Activated CD4-positive, CD25-positive, alpha-beta regulatory T cell treated with anti-CD3 and anti-CD28 coated beads, Interleukin-2, amount 50 U/mL, for 24 hours (primary cell): Measurements from ENCODE around the gene SP9.
A peak's percentile ranks its signal among the peaks of the same experiment; 100 is the strongest.
"Not testable (repeated sequence)": the region's sequence is repeated elsewhere in the genome, so short reads cannot be mapped to it uniquely, and the experiment has no call there.

ENCODE experiments used
- ATAC-seq, 2 donors: fragments of 150-1000 bp; cut with Tn5 transposase; one replicate each; pipeline ENCODE4 v1.10.0; 2021; ENCODE audit warnings: mild to moderate bottlenecking in 1 of 2, moderate library complexity in 1 of 2

Gene SP9

DNA sequence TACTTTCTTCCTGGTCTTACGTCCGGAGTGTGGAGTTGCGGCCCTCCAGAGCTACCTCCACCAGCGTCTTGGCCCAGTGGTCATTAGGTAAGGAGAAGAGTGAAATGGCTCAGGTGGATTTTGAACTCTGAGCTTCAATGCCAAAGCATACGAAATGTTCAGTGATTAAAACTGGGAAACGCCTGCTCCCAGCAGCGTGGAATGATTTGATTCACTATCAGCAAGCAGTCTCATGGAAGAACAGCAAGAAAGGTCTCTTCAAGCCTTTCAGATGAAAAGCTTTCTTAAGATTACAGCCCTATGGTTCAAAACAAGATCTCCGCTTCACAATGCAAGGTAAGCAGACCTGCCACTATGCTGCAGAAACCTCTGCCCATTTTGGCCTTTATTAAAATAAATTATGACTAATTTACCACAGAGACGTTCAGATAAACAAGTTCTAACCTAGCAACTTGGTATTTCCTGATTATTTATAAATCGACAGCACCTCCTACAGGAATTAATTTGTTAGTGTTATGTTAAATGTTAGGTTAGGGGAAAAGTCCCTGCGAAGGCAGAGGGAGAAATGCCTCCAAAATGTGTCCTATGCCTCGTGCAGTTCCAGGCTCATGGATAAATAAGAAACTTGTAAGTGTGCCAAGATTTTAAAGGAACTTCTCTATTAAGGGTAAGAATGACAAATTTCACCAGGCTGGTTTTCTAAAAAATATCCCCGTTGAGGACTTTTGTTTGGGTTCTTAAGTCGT is 10.1 kb downstream of the SP9 start:
- peak; percentile 39 to 46 for ATAC-seq

DNA sequence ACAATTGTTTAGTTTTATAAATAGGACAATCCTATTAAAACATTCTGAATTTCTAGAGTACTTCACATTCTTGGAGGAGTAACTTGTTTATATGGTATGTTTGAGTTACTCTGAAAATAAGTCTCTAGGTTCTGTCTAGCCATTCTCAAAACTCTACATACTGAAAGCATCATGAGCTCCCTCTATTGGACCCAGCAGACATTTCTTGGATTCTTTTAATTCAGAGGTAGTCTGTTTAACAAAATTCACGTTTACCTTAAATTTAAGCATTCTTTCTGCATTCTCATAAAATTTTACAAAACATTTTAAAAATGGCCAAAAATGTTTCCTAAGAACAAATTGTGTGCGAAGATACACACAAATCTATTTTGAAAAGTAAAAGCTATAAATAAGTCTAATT is 15.3 kb downstream of the SP9 start:
- no peak for ATAC-seq

DNA sequence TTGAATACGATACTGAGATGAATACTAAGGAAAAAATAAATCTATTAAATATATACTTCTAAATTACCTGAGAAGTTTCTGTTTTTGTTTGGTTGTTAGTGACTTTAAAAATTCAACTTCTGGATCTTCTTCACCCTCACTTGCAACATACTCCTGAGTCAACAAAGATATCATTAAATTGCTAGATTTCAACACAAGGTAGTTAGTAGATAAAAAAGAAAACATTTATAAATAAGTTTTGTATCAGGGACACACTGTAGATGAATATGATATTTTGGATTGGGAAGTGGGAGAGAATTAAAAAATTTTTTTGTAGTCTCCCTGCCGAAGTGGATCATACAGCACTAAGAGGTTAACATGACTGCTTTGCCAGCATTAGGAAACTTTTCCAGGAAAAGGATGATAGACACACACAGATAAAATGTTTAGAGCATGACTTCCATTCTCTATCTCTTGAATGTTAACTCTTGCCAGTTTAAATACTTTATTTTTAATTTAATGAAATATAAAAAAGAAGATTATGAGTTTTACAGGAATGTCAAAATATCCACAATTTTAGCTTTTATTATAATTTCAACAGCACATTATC is 15.9 kb downstream of the SP9 start:
- ATAC-seq = no peak

DNA sequence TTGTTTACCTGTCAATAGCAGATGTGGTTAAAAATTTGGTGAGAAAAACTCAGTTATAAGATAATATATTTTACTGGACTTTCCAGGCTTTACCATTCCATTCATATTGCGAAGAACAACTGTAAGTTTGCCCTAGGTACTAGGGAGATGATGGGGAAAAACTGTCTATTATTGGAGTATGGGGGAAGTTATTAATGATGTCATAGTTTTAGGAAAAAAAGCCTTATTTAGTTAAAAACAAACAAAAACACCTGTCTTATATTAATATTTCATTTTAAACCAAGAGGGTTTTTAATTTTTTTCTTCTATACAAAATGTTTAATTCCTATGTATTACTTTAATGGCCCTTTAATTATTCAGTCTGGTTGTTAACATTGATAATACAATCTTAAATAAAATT is 18.2 kb downstream of the SP9 start:
- no peak for ATAC-seq

DNA sequence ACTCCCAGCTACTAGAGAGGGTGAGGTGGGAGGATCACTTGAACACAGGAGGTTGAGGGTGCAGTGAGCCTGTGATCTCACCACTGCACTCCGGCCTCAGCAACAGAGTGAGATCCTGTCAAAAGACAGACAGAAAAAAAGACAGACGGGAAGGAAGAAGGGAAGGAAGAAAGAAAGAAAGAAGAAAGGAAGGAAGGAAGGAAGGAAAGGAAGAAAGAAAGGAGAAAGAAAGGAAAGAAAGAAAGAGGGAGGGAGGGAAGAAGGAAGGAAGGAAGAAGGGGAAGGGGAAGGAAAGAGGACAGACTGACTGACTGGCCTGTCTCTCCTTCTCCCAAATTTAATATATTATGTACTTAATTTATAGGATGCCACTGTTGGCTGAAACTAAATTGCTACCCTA is 21.6 kb downstream of the SP9 start:
- no peak for ATAC-seq

DNA sequence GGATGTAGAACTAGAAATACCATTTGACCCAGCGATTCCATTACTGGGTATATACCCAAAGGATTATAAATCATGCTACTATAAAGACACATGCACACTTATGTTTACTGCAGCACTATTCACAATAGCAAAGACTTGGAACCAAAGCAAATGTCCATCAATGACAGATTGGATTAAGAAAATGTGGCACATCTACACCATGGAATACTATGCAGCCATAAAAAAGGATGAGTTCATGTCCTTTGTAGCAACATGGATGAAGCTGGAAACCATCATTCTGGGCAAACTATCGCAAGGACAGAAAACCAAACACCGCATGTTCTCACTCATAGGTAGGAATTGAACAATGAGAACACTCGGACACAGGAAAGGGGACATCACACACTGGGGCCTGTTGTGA is 24.9 kb downstream of the SP9 start:
- ATAC-seq = not testable (repeated sequence)

DNA sequence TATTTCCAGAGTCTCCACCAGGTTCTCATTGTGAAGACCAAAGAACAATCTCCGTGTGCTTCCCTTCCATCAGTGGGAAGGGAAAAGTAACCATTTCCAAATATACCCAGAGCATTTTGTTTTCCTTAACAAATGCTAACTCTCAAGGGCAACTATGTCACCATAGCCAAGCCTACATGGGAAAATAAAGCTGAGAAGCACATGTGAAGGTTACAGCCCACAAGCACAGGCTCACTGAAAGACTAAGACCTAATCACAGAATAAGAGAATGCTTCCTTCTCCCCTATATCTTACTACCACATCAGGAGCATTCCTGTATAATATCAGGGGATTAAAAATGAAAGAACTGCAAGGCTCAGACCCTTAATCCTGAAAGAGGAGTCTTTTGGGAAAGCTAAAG is 28.2 kb downstream of the SP9 start:
- ATAC-seq = no peak

DNA sequence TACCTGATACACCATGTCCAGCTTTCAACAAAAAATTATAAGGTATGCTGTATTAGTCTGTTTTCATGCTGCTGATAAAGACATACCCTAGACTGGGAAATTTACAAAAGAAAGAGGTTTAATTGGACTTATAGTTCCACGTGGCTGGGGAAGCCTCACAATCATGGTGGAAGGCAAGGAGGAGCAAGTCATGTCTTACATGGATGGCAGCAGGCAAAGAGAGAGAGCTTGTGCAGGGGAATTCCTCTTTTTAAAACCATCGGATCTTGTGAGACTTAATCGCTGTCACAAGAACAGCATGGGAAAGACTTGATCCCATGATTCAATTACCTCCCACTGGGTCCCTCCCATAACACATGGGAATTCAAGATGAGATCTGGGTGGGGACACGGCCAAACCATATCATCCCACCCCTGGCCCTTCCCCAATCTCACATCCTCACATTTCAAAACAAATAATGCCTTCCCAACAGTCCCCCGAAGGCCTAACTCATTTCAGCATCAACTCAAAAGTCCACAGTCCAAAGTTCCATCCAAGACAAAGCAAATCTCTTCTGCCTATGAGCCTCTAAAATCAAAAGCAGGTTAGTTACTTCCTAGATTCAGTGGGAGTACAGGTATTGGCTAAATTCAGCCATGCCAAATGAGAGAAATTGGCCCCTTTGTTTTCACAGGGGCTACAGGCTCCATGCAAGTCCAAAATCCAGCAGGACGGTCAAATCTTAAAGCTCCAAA is 28.9 kb downstream of the SP9 start:
- not testable (repeated sequence) for ATAC-seq

DNA sequence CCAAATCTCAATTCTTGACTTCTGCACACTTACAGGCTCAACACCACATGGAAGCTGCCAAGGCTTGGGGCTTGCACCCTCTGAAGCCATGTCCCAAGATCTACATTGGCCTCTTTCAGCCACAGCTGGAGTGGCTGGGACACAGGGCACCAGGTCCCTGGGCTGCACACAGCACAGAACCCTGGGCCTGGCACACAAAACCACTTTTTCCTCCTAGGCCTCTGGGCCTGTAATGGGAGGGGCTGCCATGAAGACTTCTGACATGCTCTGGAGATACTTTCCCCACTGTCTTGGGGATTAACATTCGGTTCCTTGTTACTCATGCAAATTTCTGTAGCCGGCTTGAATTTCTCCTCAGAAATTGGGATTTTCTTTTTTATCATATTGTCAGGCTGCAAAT is 29.9 kb downstream of the SP9 start:
- no peak for ATAC-seq

DNA sequence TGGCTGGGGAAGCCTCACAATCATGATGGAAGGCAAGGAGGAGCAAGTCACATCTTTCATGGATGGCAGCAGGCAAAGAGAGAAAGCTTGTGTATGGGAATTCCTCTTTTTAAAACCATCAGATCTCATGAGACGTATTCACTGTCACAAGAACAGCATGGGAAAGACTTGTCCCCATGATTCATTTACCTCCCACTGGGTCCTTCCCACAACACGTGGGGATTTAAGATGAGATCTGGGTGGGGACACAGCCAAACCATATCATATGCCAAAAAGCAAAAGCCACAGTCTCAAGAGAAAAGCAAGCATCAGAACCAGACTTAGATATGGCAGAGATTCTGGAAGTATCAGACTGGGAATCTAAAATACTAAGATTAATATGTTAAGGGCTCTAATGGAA is 30.8 kb downstream of the SP9 start:
- no peak for ATAC-seq

DNA sequence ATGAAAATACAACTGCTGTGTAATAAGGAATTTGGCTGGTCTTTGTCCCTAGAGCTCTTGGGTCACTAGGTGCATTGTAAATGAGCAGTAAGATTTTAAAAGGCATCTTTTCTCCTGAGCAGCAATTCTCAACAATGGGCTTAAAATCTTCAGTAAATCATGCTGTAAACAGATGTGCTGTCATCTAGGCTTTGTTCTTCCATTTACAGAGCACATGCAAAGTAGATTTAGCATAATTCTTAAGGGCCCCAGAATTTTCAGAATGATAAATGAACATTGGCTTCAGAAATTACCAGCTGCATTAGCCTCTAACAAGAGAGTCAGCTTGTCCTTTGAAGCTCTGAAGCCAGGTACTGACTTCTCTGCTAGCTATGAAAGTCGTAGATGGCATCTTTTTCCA is 33.9 kb downstream of the SP9 start:
- ATAC-seq = no peak

DNA sequence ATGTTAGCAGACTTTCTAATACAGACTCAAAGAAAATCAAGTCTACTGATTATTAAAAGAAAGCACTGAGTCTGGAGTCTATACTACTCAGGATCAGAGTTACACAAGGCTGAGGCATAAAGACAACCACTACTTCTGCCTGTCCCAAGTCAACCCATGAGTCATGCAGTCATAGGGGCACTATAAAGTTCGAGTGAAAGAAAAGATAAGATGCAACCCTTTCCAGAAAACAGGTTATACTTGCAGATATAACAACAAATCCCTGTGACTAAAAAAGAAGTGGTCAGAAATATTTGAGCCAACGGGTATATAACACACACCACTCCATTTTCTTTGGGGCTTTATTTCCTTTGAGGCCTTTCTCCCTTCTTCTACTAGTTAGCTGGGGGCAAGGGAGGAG is 42.2 kb downstream of the SP9 start:
- ATAC-seq = no peak

DNA sequence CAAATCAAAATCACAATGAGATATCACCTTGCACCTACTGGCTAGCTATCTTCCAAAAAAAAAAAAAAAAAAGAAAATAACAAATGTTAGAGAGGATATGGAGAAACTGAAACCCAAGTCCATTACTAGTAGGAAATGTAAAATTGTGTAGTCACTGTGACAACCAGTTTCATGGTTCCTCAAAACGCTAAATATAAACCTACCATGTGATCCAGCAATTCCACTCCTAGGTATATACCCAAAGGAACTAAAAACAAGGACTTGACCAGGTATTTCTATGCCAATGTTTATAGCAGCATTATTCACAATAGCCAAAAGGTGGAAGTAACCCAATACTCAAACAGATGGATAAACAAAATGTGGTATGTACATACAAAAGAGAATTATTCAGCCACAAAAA is 49.0 kb downstream of the SP9 start:
- peak in 1 of 2 donors; percentile 17 for ATAC-seq

DNA sequence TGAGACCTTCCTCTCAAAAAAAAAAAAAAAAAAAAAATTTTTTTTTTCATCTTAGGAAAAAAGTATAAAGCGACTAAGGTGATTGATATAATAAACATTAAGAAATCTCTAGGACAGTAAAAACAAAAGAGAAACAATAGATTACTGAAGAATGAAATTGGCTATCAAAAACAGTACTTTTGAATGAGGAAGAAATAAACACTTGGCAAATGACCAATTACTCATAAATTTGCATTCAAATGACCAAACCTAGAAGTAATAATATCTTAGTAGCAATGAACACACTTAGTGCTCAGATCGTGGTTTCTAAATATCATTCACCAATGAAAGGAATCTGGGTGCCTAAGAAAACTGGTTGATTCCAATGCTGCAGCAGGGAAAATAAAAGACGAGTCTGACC is 50.4 kb downstream of the SP9 start:
- no peak for ATAC-seq
